OCI-LY1 (cell line): ENCODE results near the gene TXNL4A.
A peak's percentile ranks its signal among the peaks of the same experiment; 100 is the strongest.

Experiments used
- H2AFZ ChIP-seq: fragments of 200-600 bp; sonication (generic), shearing (Covaris generic); 2 replicates; pipeline ENCODE4 v1.6.0; 2014; ENCODE audit warnings: antibody characterized with exemption, mild to moderate bottlenecking, low read length
- H3F3A ChIP-seq: fragments of 200-600 bp; sonication (generic), shearing (Covaris generic); 2 replicates; pipeline ENCODE4 v1.6.0; 2014; ENCODE audit warnings: mild to moderate bottlenecking, antibody characterized with exemption, low read length, moderate library complexity; ENCODE audit not compliant: insufficient read depth
- H3K27ac ChIP-seq: fragments of 200-600 bp; sonication (generic); 2 replicates; pipeline ENCODE4 v1.5.1; 2014; ENCODE audit warnings: low read length, mixed run types, mild to moderate bottlenecking, low read depth; ENCODE audit not compliant: poor library complexity, severe bottlenecking
- H3K27me3 ChIP-seq: fragments of 200-600 bp; sonication (generic); 2 replicates; pipeline ENCODE4 v1.6.0; 2014; ENCODE audit warnings: antibody characterized with exemption, mild to moderate bottlenecking, low read length, moderate library complexity; ENCODE audit not compliant: insufficient read depth
- H3K36me3 ChIP-seq: fragments of 200-600 bp; sonication (generic); 2 replicates; pipeline ENCODE4 v1.6.1; 2014; ENCODE audit warnings: mild to moderate bottlenecking, antibody characterized with exemption, low read length, moderate library complexity, mixed read lengths; ENCODE audit not compliant: insufficient read depth
- H3K4me1 ChIP-seq: fragments of 200-600 bp; sonication (generic); 2 replicates; pipeline ENCODE4 v1.5.1; 2014; ENCODE audit warnings: mild to moderate bottlenecking, low read length, moderate library complexity; ENCODE audit not compliant: insufficient read depth, severe bottlenecking
- H3K4me2 ChIP-seq: fragments of 200-600 bp; sonication (generic), shearing (Covaris generic); 2 replicates; pipeline ENCODE4 v1.6.1; 2014; ENCODE audit warnings: low read length
- H3K4me3 ChIP-seq: fragments of 200-600 bp; sonication (generic); 2 replicates; pipeline ENCODE4 v1.5.1; 2014; ENCODE audit warnings: low read length, low read depth, mild to moderate bottlenecking, mixed read lengths; ENCODE audit not compliant: poor library complexity, severe bottlenecking
- H3K79me2 ChIP-seq: fragments of 200-600 bp; shearing (Covaris generic); 2 replicates; pipeline ENCODE4 v1.6.1; 2016; ENCODE audit warnings: mixed run types, low read length, mixed read lengths; ENCODE audit not compliant: insufficient read depth
- H3K9ac ChIP-seq: fragments of 200-600 bp; sonication (generic), shearing (Covaris generic); 2 replicates; pipeline ENCODE4 v1.6.1; 2014; ENCODE audit warnings: mild to moderate bottlenecking, low read length, mixed read lengths
- H3K9me2 ChIP-seq: fragments of 200-600 bp; sonication (generic), shearing (Covaris generic); 2 replicates; pipeline ENCODE4 v1.6.1; 2014; ENCODE audit warnings: low read depth, mild to moderate bottlenecking, low read length, mixed read lengths
- H3K9me3 ChIP-seq: fragments of 200-600 bp; shearing (Covaris generic); 2 replicates; pipeline ENCODE4 v1.6.1; 2014; ENCODE audit warnings: low read length, mixed read lengths
- H4K20me1 ChIP-seq: fragments of 200-600 bp; sonication (generic), shearing (Covaris generic); 2 replicates; pipeline ENCODE4 v1.6.0; 2016; ENCODE audit warnings: mild to moderate bottlenecking, low read length; ENCODE audit not compliant: insufficient read depth
- CTCF ChIP-seq: fragments of 200-600 bp; sonication (generic), shearing (Covaris generic); IDR thresholded peaks from 2 replicates; pipeline ENCODE4 v1.5.1; 2017; ENCODE audit warnings: mild to moderate bottlenecking, antibody characterized with exemption, low read length, moderate library complexity, mixed read lengths
- EZH2 ChIP-seq: fragments of 200-600 bp; sonication (generic), shearing (Covaris generic); IDR thresholded peaks from 2 replicates; pipeline ENCODE4 v1.8.0; 2017; ENCODE audit warnings: borderline replicate concordance, mixed run types, mild to moderate bottlenecking, antibody characterized with exemption, low read length, moderate library complexity, mixed read lengths

The TXNL4A gene

GRCh38 chr18:79962835-79963657, 25.3 kb downstream of the TXNL4A start:
- H3K9ac ChIP-seq: peak overlapping the region; percentile 74; the same call in 1 of the 2 replicates
- H3K9me3 ChIP-seq: no peaks in the 10 kb centered on the region
- peak overlapping the region; percentile 62; the same call in 1 of the 2 replicates for H3K4me2 ChIP-seq
- peaks cover 9% of the 10 kb centered on the region for H3K36me3 ChIP-seq
- H3K79me2 ChIP-seq: no peaks in the 10 kb centered on the region
- H3F3A ChIP-seq: no peaks in the 10 kb centered on the region
- no peaks in the 10 kb centered on the region for H4K20me1 ChIP-seq
- peak overlapping the region; percentile 67 for H3K4me3 ChIP-seq
- H2AFZ ChIP-seq: no peak overlapping the region
- H3K27ac ChIP-seq: peak overlapping the region; percentile 56
- no peaks in the 10 kb centered on the region for H3K27me3 ChIP-seq
- TF ChIP-seq EZH2 (no peak), CTCF (peak; percentile 73)
- peaks cover 62% of the 10 kb centered on the region for H3K4me1 ChIP-seq
- no peaks in the 10 kb centered on the region for H3K9me2 ChIP-seq

- no peak overlapping the region for H3K4me2 ChIP-seq
These were observed 26.1 kb downstream of the TXNL4A start for GRCh38 chr18:79962311-79962710.

GRCh38 chr18:79961527-79962291, 26.7 kb downstream of the TXNL4A start:
- H3K4me1 ChIP-seq: peaks cover 55% of the 10 kb centered on the region
- no peak overlapping the region for H3K4me2 ChIP-seq
- no peaks in the 10 kb centered on the region for H3K36me3 ChIP-seq
- no peak overlapping the region for H3K27ac ChIP-seq
- H3K79me2 ChIP-seq: no peaks in the 10 kb centered on the region
- no peaks in the 10 kb centered on the region for H3K9me2 ChIP-seq
- no peak overlapping the region for H3K9ac ChIP-seq
- H3K9me3 ChIP-seq: no peaks in the 10 kb centered on the region
- H4K20me1 ChIP-seq: no peaks in the 10 kb centered on the region
- H3K4me3 ChIP-seq: no peak overlapping the region
- no peaks in the 10 kb centered on the region for H3F3A ChIP-seq
- TF ChIP-seq CTCF: no peak
- no peak for TF ChIP-seq EZH2
- no peaks in the 10 kb centered on the region for H3K27me3 ChIP-seq
- no peak overlapping the region for H2AFZ ChIP-seq

More at GRCh38 chr18:79962311-79962710, 26.1 kb downstream of the TXNL4A start:
- Histone ChIP-seq H3K79me2 (no peaks in the 10 kb centered on the region), H3F3A (no peaks in the 10 kb centered on the region), H2AFZ (no peak overlapping the region), H4K20me1 (no peaks in the 10 kb centered on the region), H3K27me3 (no peaks in the 10 kb centered on the region), H3K4me1 (peaks cover 61% of the 10 kb centered on the region), H3K27ac (no peak overlapping the region), H3K9ac (no peak overlapping the region), H3K9me3 (no peaks in the 10 kb centered on the region), H3K36me3 (peaks cover 2% of the 10 kb centered on the region; the same call in 1 of the 2 replicates), H3K4me3 (no peak overlapping the region), H3K9me2 (no peaks in the 10 kb centered on the region)
- no peak for TF ChIP-seq CTCF
- TF ChIP-seq EZH2: no peak
